HuH-7.5 (cell line): ENCODE results near the gene GNG12.

Experiments used
- DNase-seq: peaks from one replicate; pipeline ENCODE4 v3.0.0; 2011; ENCODE audit warnings: low spot score

Gene GNG12

GRCh38 chr1:67832737-67833601 is at the start of gene GNG12:
GNG12 (minus strand) TSS chr1:67833467; CDS start chr1:67707686, 125,781 bp downstream.
- DNase-seq: peak; percentile 45

DNA sequence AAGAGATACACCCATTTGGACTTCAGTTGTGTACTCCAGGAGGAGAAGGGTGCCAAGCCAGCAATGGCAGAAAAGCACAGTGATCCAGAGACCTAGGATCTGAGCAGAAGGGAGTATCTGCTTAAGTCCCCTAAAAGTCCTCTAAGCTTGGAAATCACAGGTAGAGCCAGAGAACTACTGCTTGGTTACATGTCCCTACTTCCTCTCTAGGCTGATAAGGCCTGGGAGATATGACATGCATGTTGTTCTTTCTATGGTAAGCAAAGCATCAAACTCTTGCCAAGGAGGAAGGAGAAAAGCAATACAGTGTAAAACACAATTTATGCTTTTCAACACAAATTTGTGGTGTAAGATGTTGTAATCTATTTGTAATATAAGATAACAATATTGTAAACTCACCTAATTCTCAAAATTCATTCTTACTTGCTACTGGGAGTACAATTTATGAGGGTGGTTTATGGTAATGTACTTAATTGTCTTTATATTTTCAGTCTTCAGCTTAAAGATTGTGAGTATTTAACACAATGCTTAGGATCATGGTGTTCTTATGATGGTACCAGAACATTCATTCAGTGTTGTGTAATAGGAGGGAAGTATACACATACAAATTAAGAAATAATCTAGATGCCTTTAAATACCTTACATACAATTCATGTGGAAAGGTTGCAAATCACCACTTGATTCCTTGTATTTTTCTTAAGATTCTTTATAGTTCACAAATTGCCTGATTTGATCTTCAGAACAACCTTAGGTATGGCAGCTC is 49.1 kb upstream of the GNG12 start:
- no peak for DNase-seq

GRCh38 chr1:67880056-67880601 is 46.9 kb upstream of the GNG12 start:
- DNase-seq: no peak

DNA sequence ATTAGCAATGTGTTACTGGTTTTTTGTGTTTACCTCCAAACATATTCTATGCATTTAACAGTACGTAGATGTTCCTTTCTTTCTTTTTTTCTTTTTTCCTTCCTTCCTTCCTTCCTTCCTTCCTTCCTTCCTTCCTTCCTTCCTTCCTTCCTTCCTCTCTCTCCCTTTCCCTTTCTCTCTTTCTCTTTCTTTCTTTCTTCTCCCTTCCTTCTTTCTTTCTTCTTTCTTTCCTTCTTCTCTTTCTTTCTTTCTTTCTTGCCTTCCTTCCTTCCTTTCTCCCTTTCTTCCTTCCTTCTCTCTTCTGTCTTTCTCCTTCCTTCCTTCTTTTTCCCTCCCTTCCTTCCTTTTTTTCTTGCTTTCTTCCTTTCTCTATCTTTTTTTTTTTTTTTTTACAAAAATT is 46.2 kb upstream of the GNG12 start:
- no peak for DNase-seq

GRCh38 chr1:67874501-67875111 is 41.3 kb upstream of the GNG12 start:
- no peak for DNase-seq

DNA sequence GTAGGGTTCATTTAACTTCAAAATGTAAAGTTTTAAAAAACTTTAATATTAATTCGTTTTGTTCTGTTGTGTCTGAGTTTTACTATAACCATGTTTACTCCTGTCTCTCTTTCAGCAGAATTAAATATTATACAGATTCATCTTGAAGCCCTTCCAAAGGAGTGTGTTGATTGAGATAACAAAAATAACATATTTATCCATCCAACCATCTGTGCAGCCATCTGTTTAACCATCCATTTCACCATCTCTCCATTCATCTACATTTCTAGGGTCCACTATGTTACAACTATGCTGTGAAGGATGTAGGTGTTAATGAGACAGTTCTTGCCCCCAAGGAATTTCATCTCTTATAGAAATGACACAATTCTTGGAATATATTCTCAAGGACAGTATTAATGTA is 36.0 kb upstream of the GNG12 start:
- no peak for DNase-seq

GRCh38 chr1:67863637-67864036 is 30.4 kb upstream of the GNG12 start:
- no peak for DNase-seq

GRCh38 chr1:67862685-67863084 is 29.4 kb upstream of the GNG12 start:
- DNase-seq: no peak

GRCh38 chr1:67861856-67862516 is 28.7 kb upstream of the GNG12 start:
- no peak for DNase-seq

GRCh38 chr1:67860776-67861175 is 27.5 kb upstream of the GNG12 start:
- no peak for DNase-seq

DNA sequence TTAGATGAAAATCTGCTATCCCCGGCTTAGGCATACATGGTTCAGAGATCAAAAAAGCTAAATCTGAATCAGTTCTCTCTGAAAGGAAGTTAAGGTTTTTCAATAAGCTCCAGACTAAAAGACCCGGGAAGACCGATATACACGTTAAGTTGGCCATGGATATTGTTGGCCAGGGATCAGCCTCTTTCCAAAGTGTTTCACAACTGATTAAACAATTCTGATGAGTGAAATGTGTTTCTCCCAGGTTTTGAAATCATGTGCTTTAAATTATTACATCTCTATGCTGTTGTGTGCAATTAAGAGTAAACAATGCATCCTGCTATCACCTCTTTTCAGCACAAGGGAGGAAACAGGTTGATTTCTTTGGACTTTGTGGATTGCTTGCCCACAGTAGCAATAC is 23.7 kb upstream of the GNG12 start:
- DNase-seq: no peak

- no peak for DNase-seq
These were observed 22.7 kb upstream of the GNG12 start for GRCh38 chr1:67855961-67856360.

GRCh38 chr1:67855444-67855843 is 22.2 kb upstream of the GNG12 start:
- DNase-seq: no peak

DNA sequence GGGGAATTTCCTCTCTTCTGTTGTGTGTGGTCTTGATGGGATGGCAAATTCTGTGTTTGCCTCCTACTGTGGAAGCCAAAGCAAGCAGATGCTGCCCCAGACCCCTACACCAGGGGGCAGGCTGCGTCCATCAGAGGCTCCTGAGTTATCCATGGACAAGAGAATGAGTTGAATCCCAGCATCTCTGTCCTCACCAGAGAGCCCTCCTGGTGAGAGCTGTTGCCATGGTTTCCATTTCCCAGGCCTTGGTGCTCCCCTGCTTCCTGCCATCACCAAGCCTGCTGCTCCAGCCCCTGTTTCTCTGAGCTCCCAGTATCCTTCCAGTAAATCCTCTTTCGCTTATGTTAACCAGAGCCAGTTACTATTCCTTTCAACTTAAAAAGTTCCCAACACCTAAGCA is 20.4 kb upstream of the GNG12 start:
- peak; percentile 26 for DNase-seq

DNA sequence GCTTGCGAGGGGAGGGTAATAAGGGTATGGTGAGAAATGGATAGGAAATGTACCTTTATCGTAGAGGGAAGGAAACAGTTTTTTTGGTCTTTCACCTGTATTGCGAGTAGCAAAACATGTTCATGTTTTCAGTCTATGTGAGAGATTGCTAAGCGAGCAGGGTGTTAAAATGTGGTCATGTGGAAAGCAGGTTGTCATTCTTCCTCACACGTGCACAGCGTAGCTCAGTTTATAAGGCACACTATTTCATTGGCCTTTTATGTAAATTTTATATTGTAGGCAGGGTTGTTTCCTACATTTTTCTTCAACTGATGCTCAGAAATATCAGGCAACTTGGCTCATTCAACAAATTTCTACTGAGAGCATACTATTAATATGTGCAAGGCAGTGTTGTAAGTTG is 18.5 kb upstream of the GNG12 start:
- DNase-seq: no peak

DNA sequence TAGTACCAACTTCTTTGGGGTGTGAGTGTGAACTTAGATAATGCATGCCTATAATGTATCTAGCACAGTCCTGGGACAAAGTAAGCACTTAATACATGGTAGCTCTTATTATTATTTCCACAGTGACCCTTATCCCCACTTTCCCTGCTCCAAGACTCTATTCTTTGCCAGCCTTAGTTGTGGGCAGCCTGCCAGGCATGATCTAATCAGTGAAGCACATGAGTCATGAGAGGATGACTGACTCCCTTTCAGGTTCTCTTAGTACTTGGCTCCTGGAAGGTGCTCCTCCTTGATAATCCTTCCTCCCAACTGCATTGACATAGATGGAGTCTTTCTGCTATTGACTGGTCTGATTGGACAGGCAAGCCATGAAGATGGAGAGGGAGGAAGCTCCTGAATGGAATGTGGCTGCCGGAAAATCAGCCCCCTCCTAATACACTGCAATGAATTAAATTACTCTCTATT is 17.4 kb upstream of the GNG12 start:
- no peak for DNase-seq

DNA sequence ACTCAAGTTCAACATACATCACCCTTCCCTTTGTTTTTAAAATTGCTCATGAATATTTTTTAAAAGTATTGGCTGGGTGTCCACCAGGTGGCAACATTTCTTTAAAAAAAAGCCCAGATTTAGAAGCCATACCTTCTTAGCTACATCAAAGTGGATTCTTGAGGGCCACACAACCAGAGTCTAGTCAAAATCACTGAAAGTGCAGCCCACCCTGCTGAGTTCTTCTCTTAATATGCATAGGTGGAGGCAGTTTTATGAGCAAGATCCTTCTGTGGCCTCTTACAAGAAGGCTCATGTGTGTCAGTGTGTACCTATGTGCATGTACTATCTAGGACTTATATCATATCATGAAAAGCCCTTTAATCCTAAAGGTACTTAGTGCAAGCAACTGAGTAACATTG is 16.9 kb upstream of the GNG12 start:
- DNase-seq: no peak

- no peak for DNase-seq
These were observed 14.2 kb upstream of the GNG12 start for GRCh38 chr1:67847466-67847865.

DNA sequence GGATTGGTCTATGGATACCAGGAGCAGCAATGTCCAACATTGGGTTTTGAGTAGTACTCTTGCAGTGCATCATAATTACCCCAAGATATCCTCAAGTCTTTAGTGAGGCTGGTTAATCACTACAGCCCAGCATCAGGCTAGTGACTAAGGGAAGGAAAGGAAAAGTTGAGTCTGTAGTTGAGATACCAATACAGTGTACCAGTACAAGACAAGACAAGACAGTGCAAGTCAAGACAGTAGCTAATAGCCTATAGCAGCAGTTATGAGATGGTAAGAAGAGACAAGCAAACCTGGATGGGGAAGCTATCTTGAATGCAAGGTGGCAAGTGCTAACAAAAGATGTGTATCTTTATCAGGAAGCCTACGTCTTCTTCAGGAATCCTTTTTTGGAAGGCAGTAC is 13.3 kb upstream of the GNG12 start:
- no peak for DNase-seq

- DNase-seq: no peak
These were observed 11.7 kb upstream of the GNG12 start for GRCh38 chr1:67844988-67845387.

DNA sequence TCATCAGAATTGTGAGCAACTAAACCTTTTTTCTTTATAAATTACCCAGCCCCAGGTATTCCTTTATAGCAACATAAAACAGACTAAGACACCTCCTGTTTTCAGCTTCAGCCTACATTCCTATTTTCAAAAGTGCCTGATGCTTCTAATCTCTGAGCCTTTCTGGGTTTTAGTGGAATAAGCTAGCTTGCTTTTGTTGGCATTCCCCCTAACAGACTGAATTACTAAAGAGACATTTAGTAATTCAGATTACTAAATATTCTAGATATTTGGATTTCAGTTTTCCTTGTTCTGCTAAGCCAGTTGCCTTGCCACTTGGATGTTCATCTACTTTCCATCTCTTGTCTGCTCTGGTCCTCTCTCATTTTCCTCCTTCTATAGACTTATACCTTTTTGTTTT is 10.5 kb upstream of the GNG12 start:
- DNase-seq: no peak

DNA sequence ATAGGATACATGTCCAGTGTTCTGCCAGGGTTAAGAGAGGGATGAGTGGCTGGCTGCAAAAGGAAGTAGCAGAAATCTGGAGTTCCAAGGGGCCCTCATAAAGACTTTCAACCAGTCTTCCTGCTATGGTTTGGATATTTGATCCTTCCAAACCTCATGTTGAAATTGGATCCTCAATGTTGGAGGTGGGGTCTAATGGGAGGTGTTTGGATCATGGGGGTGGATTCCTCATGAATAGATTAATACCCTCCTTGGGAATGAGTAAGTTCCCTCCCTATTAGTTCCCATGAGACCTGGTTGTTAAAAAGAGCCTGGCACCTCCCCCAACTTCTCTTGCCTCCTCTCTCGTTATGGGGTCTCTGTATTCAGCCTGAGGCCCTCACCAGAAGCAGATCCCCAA is 10.1 kb upstream of the GNG12 start:
- no peak for DNase-seq
